Lower leg skin (tissue), 4 donors: ENCODE data around the gene NRG4. TPM values are rescaled to one million over a fixed set of nuclear protein-coding genes. Genes with fewer than 3 reads are reported as not detected.
A peak's percentile ranks its signal among the peaks of the same experiment; 100 is the strongest.
"Not testable (repeated sequence)": the region's sequence is repeated elsewhere in the genome, so short reads cannot be mapped to it uniquely, and the experiment has no call there.

ENCODE experiments used
- DNase-seq, 2 donors: peaks; one replicate each; pipeline ENCODE4 v3.0.0-alpha.2; 2019; ENCODE audit warnings: low spot score in 2 of 2
- H3K4me3 ChIP-seq: fragments of 200-600 bp; sonication (generic); 2 replicates; pipeline ENCODE4 v1.5.1; 2017; ENCODE audit warnings: mild to moderate bottlenecking, low read depth; ENCODE audit not compliant: poor library complexity, severe bottlenecking
- POLR2A ChIP-seq, 2 donors: fragments of 450-650 bp; IDR thresholded peaks; one replicate each; pipeline ENCODE4 v1.6.1; 2016 to 2017; ENCODE audit warnings: antibody characterized with exemption in 2 of 2, mild to moderate bottlenecking in 1 of 2, moderate library complexity in 1 of 2
- WGBS, 2 donors: methylation state at CpG; one replicate each; pipeline ENCODE4 v1.1.5; 2018; 5-methylcytosine and 5-hydroxymethylcytosine counted together
- intact Hi-C: fragments of 100-400 bp; cut with DNase I; formaldehyde crosslinking; loops from one replicate; pipeline ENCODE4 v1.15.0; 2023; ENCODE audit warnings: low total_unique reads
- total RNA-seq, 4 donors: library from RNA; depleted of rRNA; stranded (reverse); fragments of >200 nt; gene quantifications; one replicate each; pipeline ENCODE4 v1.1.0, GENCODE V29; 2016
- TF ChIP-seq, protein P1 (sequence below), 3 donors: fragments of 450-650 bp; IDR thresholded peaks; one replicate each; pipeline ENCODE4 v1.5.1; 2016; ENCODE audit warnings: antibody characterized with exemption in 3 of 3, mild to moderate bottlenecking in 3 of 3, moderate library complexity in 2 of 3

The NRG4 gene
- total RNA-seq, 4 donors from 2014 or later: 0.25 to 4.6 (median 1.8) TPM

DNA sequence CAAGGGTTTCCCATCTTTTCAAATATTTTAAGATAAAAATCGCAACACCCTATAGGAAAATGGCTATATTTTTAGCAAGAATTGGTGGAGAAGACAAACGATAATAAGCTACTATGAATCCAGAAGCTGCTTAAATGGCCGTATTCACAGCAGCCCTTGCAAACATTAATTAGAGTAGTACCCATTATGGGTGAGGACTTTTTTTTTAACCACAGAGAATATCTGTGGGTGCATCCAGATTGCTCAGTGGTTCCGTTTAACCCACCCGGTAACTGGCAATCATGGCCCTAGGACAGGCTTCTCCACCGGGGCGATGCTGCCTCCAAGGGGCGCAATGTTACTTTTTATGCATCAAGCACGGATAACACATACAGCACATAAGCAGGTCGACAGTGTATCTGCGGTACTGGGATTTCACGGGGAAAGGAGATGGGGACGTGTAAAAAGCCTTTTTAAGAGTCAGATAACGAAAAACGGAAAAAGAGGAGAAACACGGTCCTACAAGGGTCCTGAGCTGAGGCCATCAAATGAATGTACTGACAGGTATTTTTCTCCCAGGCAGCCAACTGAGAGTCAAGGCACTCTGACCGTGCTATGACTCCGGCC, 46.6 kb upstream of the NRG4 start:
- DNase-seq: no peak
- peak overlapping the region; percentile 41 for H3K4me3 ChIP-seq
- TF ChIP-seq POLR2A (IDR thresholded peaks at IDR 0.05): no peak
- TF ChIP-seq, protein P1, sequence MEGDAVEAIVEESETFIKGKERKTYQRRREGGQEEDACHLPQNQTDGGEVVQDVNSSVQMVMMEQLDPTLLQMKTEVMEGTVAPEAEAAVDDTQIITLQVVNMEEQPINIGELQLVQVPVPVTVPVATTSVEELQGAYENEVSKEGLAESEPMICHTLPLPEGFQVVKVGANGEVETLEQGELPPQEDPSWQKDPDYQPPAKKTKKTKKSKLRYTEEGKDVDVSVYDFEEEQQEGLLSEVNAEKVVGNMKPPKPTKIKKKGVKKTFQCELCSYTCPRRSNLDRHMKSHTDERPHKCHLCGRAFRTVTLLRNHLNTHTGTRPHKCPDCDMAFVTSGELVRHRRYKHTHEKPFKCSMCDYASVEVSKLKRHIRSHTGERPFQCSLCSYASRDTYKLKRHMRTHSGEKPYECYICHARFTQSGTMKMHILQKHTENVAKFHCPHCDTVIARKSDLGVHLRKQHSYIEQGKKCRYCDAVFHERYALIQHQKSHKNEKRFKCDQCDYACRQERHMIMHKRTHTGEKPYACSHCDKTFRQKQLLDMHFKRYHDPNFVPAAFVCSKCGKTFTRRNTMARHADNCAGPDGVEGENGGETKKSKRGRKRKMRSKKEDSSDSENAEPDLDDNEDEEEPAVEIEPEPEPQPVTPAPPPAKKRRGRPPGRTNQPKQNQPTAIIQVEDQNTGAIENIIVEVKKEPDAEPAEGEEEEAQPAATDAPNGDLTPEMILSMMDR (IDR thresholded peaks at IDR 0.05): no peak
- intact Hi-C loops: no loop called here
- WGBS, 2 donors: 8 to 9% methylated on average over 18 of the region's 18 CpGs

DNA sequence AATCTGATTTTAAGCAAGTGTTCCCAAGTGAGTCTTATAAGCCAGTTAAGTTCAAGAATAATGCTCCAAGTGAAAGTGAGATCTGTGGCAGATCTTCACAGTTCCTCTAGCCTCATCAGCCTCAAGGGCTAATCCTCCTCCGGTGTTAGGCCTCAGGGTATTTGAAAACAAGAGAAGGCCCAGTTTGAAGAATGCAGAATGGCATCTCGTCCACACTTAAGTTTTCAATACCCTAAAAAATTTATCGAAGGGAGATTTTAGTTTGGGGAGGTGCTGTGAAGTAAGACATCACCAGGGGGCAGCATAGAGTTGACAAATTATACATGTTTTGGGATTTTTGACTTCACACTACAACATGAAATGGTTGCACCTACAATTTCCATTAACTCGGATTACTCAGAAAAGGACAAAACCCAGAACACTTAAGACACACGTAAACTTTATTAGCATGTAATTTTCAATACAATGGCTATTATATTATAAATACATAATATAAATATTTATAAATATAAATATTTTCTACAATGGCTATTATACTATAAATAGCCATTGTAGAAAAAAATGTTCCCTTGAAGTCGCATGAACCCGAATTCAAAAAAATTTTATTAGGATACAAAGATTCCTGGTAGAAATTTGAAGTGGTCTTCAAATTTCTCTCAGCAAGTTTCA, 45.2 kb upstream of the NRG4 start:
- peak in 1 of 2 donors; percentile 42 for DNase-seq
- TF ChIP-seq POLR2A (IDR thresholded peaks at IDR 0.05): no peak
- TF ChIP-seq, protein P1 (IDR thresholded peaks at IDR 0.05): no peak
- 1 to 3% methylated on average over 7 of the region's 7 CpGs for WGBS, 2 donors
- H3K4me3 ChIP-seq: no peak overlapping the region
- intact Hi-C loops: no loop called here

GRCh38 chr15:76056931-76057330, 44.7 kb upstream of the NRG4 start:
- H3K4me3 ChIP-seq: no peak overlapping the region
- TF ChIP-seq POLR2A (IDR thresholded peaks at IDR 0.05): no peak
- TF ChIP-seq, protein P1 (IDR thresholded peaks at IDR 0.05): no peak
- DNase-seq: no peak
- WGBS, 2 donors: 3 to 12% methylated on average over 3 of the region's 3 CpGs
- intact Hi-C loops: no loop called here

- WGBS, 2 donors: 90 to 96% methylated on average over 10 of the region's 10 CpGs
- H3K4me3 ChIP-seq, intact Hi-C loops, DNase-seq: not testable (repeated sequence)
Observed at GRCh38 chr15:76054201-76054600, 42.0 kb upstream of the NRG4 start.

- H3K4me3 ChIP-seq: no peak overlapping the region
- peak in 1 of 2 donors; percentile 44 for DNase-seq
- intact Hi-C loops: no loop called here
- TF ChIP-seq, protein P1 (IDR thresholded peaks at IDR 0.05): no peak
- no peak for TF ChIP-seq POLR2A (IDR thresholded peaks at IDR 0.05)
- WGBS, 2 donors: 55 to 56% methylated on average over 1 of the region's 1 CpG
Observed at GRCh38 chr15:76038512-76038911, 26.3 kb upstream of the NRG4 start.

DNA sequence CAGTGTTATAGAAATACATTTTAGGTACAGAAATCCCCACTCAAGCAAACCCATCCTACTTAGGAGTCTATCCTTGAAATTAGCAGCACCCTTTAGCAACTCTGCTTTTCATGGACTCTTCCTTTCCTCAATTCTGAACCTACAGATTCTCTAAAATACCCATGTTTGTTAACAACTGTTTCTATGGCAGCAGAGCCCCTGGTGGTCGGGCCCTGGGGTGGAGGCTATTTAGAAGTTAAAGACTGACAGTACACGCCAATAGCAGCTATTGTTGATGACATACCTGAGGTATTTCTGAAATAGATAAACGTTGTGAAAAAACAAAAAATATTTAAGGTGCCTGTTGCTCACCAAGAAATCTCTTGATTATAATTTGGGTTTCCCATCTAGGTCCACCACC, 23.4 kb upstream of the NRG4 start:
- intact Hi-C loops: no loop called here
- WGBS, 2 donors: 33 to 46% methylated on average over 3 of the region's 3 CpGs
- DNase-seq: no peak
- no peak overlapping the region for H3K4me3 ChIP-seq
- TF ChIP-seq, protein P1 (IDR thresholded peaks at IDR 0.05): no peak
- no peak for TF ChIP-seq POLR2A (IDR thresholded peaks at IDR 0.05)
